Left renal pelvis (tissue), 4 donors: ENCODE measurements around the gene COA1. TPM values are rescaled to one million over a fixed set of nuclear protein-coding genes. Genes with fewer than 3 reads are reported as not detected.
"Not testable (repeated sequence)": the region's sequence is repeated elsewhere in the genome, so short reads cannot be mapped to it uniquely, and the experiment has no call there.

Source experiments
- DNase-seq, 4 donors: peaks; one replicate each; pipeline ENCODE4 v3.0.0-alpha.2; 2013; ENCODE audit warnings: low read depth in 4 of 4, low spot score in 3 of 4
- polyA plus RNA-seq, 4 donors: library from polyadenylated mRNA; unstranded; fragments of 120-200 nt; gene quantifications; one replicate each; pipeline ENCODE4 v1.2.1, GENCODE V29; 2013; ENCODE audit not compliant: insufficient read length in 4 of 4

Gene COA1
- polyA plus RNA-seq, 4 donors, result 45.9 to 76.8 (median 68.4) TPM

- no peak for DNase-seq
These were observed 120.2 kb downstream of the COA1 start for GRCh38 chr7:43609097-43609496.

GRCh38 chr7:43604251-43604650, 125.1 kb downstream of the COA1 start:
- DNase-seq, result no peak

- no peak for DNase-seq
These were observed 127.1 kb downstream of the COA1 start for GRCh38 chr7:43602256-43602655.

GRCh38 chr7:43600056-43600455, 129.3 kb downstream of the COA1 start:
- no peak for DNase-seq

GRCh38 chr7:43596426-43596825, 132.9 kb downstream of the COA1 start:
- DNase-seq, result not testable (repeated sequence)

- no peak for DNase-seq
These were observed 135.3 kb downstream of the COA1 start for GRCh38 chr7:43594020-43594419.

- no peak for DNase-seq
These were observed 136.3 kb downstream of the COA1 start for GRCh38 chr7:43593010-43593409.

GRCh38 chr7:43592326-43592725, 137.0 kb downstream of the COA1 start:
- DNase-seq, result no peak

- no peak for DNase-seq
These were observed 137.7 kb downstream of the COA1 start for GRCh38 chr7:43591558-43592180.

- no peak for DNase-seq
These were observed 138.3 kb downstream of the COA1 start for GRCh38 chr7:43590862-43591557.

- DNase-seq, result no peak
These were observed 139.6 kb downstream of the COA1 start for GRCh38 chr7:43589728-43590127.

Other genes starting within 250 kb of the COA1 start
- 10 to 100 TPM; 18.2 to 23.8 (median 21.3) TPM for gene STK17A, start 146.4 kb downstream of the COA1 start, polyA plus RNA-seq
- 10 to 100 TPM; 41.8 to 57.2 (median 48.9) TPM for gene BLVRA, start 29.2 kb upstream of the COA1 start, polyA plus RNA-seq
- gene MRPS24, start 140.0 kb upstream of the COA1 start, polyA plus RNA-seq, result 10 to 100 TPM; 54.0 to 97.7 (median 71.3) TPM
- gene URGCP, start 177.1 kb upstream of the COA1 start, polyA plus RNA-seq, result 10 to 100 TPM; 28.7 to 39.6 (median 30.6) TPM
- 10 to 100 TPM; 18.7 to 26.8 (median 21.3) TPM for gene UBE2D4, start 196.9 kb upstream of the COA1 start, polyA plus RNA-seq